Gastroesophageal sphincter (tissue), 4 donors: Measurements from ENCODE around the gene KCNG4. TPM values are rescaled to one million over a fixed set of nuclear protein-coding genes. Genes with fewer than 3 reads are reported as not detected.

Experiments
- ATAC-seq: fragments of 150-250 bp; one replicate; pipeline ENCODE4 v1.9.1; 2016; ENCODE audit warnings: mild to moderate bottlenecking, moderate library complexity
- H3K27ac ChIP-seq, 4 donors: fragments of 200-600 bp; sonication (generic) in 3 of 4; 1 replicate in 3 of 4; 2 replicates in 1 of 4; pipeline ENCODE4 v1.5.1; 2016 to 2019
- H3K27me3 ChIP-seq: fragments of 200-600 bp; sonication (generic); one replicate; pipeline ENCODE4 v1.5.1; 2019
- H3K36me3 ChIP-seq, 2 donors: fragments of 200-600 bp; sonication (generic); one replicate each; pipeline ENCODE4 v1.5.1; 2019; ENCODE audit warnings: control low read depth in 1 of 2
- H3K4me1 ChIP-seq, 3 donors: fragments of 200-600 bp; sonication (generic); 1 replicate in 2 of 3; 2 replicates in 1 of 3; pipeline ENCODE4 v1.5.1; 2016 to 2019; ENCODE audit warnings: control low read depth in 2 of 3
- H3K4me3 ChIP-seq, 2 donors: fragments of 200-600 bp; sonication (generic); one replicate each; pipeline ENCODE4 v1.5.1; 2019; ENCODE audit warnings: mild to moderate bottlenecking in 1 of 2, moderate library complexity in 1 of 2
- H3K9me3 ChIP-seq, 3 donors: fragments of 200-600 bp; sonication (generic); one replicate each; pipeline ENCODE4 v1.5.1; 2017 to 2019; ENCODE audit warnings: control low read depth in 2 of 3
- CTCF ChIP-seq, 4 experiments: fragments of 200-600 bp in 2 of 4; fragments of 450-650 bp in 2 of 4; sonication (generic) in 1 of 4; IDR thresholded peaks; one replicate each; pipeline ENCODE4 v1.5.1; 2017 to 2019; ENCODE audit warnings: antibody characterized with exemption in 4 of 4, mild to moderate bottlenecking in 2 of 4, moderate library complexity in 2 of 4
- EP300 ChIP-seq: sonication (generic); formaldehyde crosslinking; IDR thresholded peaks from one replicate; pipeline ENCODE4 v1.6.1; 2017; ENCODE audit warnings: antibody characterized with exemption, mild to moderate bottlenecking
- POLR2A ChIP-seq, 2 donors: fragments of 450-650 bp; IDR thresholded peaks; one replicate each; pipeline ENCODE4 v1.6.1; 2017; ENCODE audit warnings: antibody characterized with exemption in 2 of 2, mild to moderate bottlenecking in 2 of 2, moderate library complexity in 1 of 2
- POLR2AphosphoS5 ChIP-seq: sonication (generic); formaldehyde crosslinking; IDR thresholded peaks from one replicate; pipeline ENCODE4 v1.6.1; 2017; ENCODE audit warnings: antibody characterized with exemption
- WGBS, 2 donors: methylation state at CpG; one replicate each; pipeline ENCODE4 v1.1.5; 2018; ENCODE audit warnings: low coverage in 1 of 2; 5-methylcytosine and 5-hydroxymethylcytosine counted together
- total RNA-seq, 4 donors: library from RNA; depleted of rRNA; stranded (reverse); fragments of >200 nt; gene quantifications; one replicate each; pipeline ENCODE4 v1.1.0, GENCODE V29; 2016

KCNG4 gene
- total RNA-seq, 4 donors from 2014 or later = not detected

DNA sequence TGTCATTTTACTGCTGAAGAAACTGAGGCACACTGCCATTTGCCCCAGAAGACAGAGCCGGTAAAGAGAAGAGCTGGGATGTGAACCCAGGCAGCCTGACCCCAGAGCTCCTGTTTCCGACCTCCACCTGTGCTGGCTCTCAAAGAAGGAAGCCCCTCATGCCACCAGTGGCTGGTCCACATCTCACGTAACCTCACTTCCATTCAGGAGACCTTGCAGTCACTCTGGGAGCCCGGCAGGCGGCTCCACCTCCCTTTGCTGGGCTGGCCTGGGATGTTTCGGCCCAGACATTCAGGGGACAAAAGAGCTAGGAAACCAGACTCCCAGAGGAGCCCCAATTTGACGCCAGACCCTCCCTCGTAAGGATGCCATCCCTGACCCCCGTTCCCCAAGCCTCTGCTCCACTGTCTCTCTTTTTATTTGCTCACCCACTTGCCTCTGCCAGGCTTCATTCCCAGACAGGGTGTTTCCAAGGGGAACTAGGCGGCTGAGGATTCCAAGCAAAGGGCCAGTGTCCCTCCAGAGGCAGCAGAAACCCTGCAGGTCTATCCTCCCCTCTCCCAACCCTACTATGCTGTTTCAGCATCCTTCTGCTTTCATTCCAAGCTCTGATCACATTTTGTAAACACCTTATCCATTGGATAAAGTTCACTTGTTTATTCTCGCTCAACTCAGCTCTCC lies 55.8 kb downstream of the KCNG4 start:
- no peak overlapping the region for H3K4me3 ChIP-seq
- 69 to 87% methylated on average over 2 to 3 of the region's 11 CpGs for WGBS, 2 donors
- TF ChIP-seq POLR2AphosphoS5 (no peak), EP300 (no peak), CTCF (IDR thresholded peaks at IDR 0.05) (peak in 1 of 4 experiments; percentile 25), POLR2A (IDR thresholded peaks at IDR 0.05) (no peak)
- ATAC-seq = no peak
- H3K36me3 ChIP-seq = peaks cover 0 to 61% of the 10 kb centered on the region in 2 donors
- no peaks in the 10 kb centered on the region for H3K9me3 ChIP-seq
- peak overlapping the region in 2 of 4 donors; percentile 36 to 43 for H3K27ac ChIP-seq
- H3K4me1 ChIP-seq = peaks cover 0 to 39% (median 3%) of the 10 kb centered on the region in 3 donors
- no peaks in the 10 kb centered on the region for H3K27me3 ChIP-seq

- Histone ChIP-seq H3K36me3 (peaks cover 0 to 66% of the 10 kb centered on the region in 2 donors), H3K27ac (peak overlapping the region in 2 of 4 donors; percentile 36 to 43), H3K27me3 (no peaks in the 10 kb centered on the region), H3K4me1 (peaks cover 0 to 40% (median 3%) of the 10 kb centered on the region in 3 donors), H3K9me3 (no peaks in the 10 kb centered on the region), H3K4me3 (no peak overlapping the region)
- no peak for ATAC-seq
- WGBS, 2 donors = 93% methylated on average over 5 of the region's 5 CpGs; no CpG with 5 or more reads in 1 of the 2 donors
- no peak for TF ChIP-seq CTCF (IDR thresholded peaks at IDR 0.05)
- TF ChIP-seq POLR2A (IDR thresholded peaks at IDR 0.05) = no peak
- no peak for TF ChIP-seq EP300
- no peak for TF ChIP-seq POLR2AphosphoS5
Measured at GRCh38 chr16:84183572-84183875, 56.3 kb downstream of the KCNG4 start.

GRCh38 chr16:84182680-84183571 lies 56.9 kb downstream of the KCNG4 start:
- peaks cover 0 to 71% of the 10 kb centered on the region in 2 donors for H3K36me3 ChIP-seq
- no peak overlapping the region for H3K4me3 ChIP-seq
- 95 to 100% methylated on average over 3 to 13 of the region's 26 CpGs for WGBS, 2 donors
- peak overlapping the region in 1 of 4 donors; percentile 36 for H3K27ac ChIP-seq
- ATAC-seq = no peak
- peaks cover 0 to 46% (median 4%) of the 10 kb centered on the region in 3 donors for H3K4me1 ChIP-seq
- H3K9me3 ChIP-seq = no peaks in the 10 kb centered on the region
- H3K27me3 ChIP-seq = no peaks in the 10 kb centered on the region
- TF ChIP-seq POLR2AphosphoS5 = no peak
- TF ChIP-seq CTCF (IDR thresholded peaks at IDR 0.05) = no peak
- TF ChIP-seq EP300 = no peak
- no peak for TF ChIP-seq POLR2A (IDR thresholded peaks at IDR 0.05)

GRCh38 chr16:84182104-84182503 lies 57.7 kb downstream of the KCNG4 start:
- 100% methylated on average over 2 of the region's 18 CpGs; no CpG with 5 or more reads in 1 of the 2 donors for WGBS, 2 donors
- Histone ChIP-seq H3K27me3 (no peaks in the 10 kb centered on the region), H3K27ac (no peak overlapping the region), H3K9me3 (no peaks in the 10 kb centered on the region), H3K36me3 (peaks cover 0 to 71% of the 10 kb centered on the region in 2 donors), H3K4me3 (no peak overlapping the region), H3K4me1 (peaks cover 0 to 51% (median 12%) of the 10 kb centered on the region in 3 donors)
- no peak for TF ChIP-seq POLR2AphosphoS5
- no peak for TF ChIP-seq POLR2A (IDR thresholded peaks at IDR 0.05)
- TF ChIP-seq EP300 = no peak
- TF ChIP-seq CTCF (IDR thresholded peaks at IDR 0.05) = no peak
- no peak for ATAC-seq
